Fibroblast of pulmonary artery (primary cell): ENCODE measurements around the gene LASP1NB.

Source experiments
- DNase-seq: peaks from one replicate; pipeline ENCODE4 v3.0.0-alpha.2; 2010; ENCODE audit warnings: low read depth
- H3K4me3 ChIP-seq: replicated peaks from 2 replicates; pipeline ENCODE4 v1.5.1; 2011; ENCODE audit warnings: low read depth, mild to moderate bottlenecking, control low read depth, low read length, moderate library complexity
- TF ChIP-seq, protein P1 (sequence below): IDR thresholded peaks from 2 replicates; pipeline ENCODE4 v1.5.1; 2011; ENCODE audit warnings: mild to moderate bottlenecking, control low read depth, low read length, inconsistent platforms; ENCODE audit errors: missing control alignments

LASP1NB gene

DNA sequence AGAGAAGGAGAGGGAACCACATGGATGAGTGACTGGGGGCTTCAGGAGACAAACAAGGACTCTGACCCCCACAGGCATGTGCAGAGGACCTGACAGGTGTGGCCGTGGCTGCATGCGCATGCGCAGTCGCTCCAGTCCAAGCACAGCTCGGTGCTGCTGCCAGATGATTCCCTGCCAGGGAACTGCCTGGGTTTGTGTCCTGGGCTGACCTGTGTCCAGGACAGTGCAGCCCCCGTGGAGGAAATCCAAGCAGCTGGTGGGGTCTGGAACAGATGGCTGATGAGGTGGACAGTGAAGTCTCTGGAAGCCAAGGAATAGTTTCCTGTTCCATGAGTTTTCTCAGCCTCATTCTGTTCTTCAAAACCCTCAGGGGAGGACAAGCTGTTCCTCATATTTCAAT, 28.2 kb upstream of the LASP1NB start:
- TF ChIP-seq, protein P1, sequence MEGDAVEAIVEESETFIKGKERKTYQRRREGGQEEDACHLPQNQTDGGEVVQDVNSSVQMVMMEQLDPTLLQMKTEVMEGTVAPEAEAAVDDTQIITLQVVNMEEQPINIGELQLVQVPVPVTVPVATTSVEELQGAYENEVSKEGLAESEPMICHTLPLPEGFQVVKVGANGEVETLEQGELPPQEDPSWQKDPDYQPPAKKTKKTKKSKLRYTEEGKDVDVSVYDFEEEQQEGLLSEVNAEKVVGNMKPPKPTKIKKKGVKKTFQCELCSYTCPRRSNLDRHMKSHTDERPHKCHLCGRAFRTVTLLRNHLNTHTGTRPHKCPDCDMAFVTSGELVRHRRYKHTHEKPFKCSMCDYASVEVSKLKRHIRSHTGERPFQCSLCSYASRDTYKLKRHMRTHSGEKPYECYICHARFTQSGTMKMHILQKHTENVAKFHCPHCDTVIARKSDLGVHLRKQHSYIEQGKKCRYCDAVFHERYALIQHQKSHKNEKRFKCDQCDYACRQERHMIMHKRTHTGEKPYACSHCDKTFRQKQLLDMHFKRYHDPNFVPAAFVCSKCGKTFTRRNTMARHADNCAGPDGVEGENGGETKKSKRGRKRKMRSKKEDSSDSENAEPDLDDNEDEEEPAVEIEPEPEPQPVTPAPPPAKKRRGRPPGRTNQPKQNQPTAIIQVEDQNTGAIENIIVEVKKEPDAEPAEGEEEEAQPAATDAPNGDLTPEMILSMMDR: no peak
- H3K4me3 ChIP-seq: no peak overlapping the region
- DNase-seq: peak; percentile 25

DNA sequence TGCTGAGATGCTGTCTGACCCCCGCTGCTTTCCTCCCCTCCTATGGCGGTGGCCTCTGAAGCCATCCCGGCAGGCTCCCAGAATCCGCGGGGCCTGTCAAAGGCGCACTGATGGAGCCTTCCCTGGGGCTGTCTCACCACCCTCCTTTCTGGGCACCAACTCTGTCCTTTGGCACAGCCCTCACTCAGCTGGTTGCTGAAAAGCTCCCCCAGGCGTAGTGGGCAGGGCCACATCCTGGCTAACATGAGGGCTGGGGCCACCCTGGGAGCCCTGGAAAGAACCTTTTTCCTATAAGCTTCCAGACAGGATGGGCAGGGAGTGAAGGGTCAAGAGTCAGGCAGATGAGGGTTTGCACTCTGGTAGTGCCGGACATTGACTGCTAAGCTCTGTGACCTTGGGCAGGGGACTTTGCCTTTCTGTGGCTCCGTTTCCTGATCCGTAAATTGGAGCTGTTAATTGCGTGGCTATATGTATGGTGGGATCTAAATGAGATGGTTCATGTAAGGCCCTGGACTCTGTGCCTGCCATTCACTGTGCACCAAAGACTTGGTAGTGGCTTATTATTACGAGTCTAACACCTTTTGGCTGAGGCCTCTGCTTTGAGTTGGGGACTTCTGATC, 27.6 kb upstream of the LASP1NB start:
- TF ChIP-seq, protein P1: no peak
- H3K4me3 ChIP-seq: no peak overlapping the region
- DNase-seq: no peak

DNA sequence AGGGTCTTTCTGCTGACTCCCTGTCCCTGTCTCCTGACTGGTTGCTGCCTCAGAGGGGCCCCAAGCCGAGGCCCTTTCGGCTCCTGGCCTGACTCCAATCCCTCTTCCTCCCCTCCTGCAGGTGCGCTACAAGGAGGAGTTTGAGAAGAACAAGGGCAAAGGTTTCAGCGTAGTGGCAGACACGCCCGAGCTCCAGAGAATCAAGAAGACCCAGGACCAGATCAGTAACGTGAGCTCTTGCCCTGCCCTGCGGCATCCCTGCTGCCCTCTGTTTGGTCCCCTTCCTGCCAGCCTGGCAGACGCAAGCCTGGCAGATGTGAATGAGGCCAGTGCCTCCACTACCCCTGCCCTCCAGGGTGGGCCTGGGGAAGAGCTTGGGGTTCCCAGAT, 27.1 kb upstream of the LASP1NB start:
- TF ChIP-seq, protein P1: no peak
- DNase-seq: no peak
- no peak overlapping the region for H3K4me3 ChIP-seq

DNA sequence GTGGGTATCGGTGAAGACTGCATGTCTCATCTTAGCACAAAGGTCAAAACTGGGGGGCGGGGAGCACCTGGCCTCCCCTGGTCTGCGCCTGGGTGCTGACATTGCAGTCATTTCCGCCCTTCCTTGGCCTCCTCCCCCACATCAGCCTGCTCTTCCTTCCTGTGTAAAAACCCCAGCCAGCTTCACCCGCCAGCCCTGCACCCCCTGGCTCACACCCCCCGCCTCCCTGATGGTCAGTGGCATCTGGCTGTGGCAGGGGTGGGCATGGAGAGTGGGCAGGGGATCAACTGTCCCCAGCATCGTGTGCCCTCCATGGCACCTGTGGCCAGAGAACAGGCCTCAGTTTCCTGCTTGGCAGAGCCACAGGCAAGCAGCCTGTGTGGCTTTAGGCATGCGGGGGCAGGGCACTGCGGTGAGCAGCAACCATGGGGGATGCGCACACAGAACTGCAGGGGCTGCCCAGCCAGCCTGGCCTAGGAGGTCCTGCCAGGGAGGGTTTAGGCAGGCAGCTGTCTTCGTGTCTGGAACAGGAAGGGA, 26.5 kb upstream of the LASP1NB start:
- DNase-seq: peak; percentile 31
- TF ChIP-seq, protein P1: no peak
- no peak overlapping the region for H3K4me3 ChIP-seq

DNA sequence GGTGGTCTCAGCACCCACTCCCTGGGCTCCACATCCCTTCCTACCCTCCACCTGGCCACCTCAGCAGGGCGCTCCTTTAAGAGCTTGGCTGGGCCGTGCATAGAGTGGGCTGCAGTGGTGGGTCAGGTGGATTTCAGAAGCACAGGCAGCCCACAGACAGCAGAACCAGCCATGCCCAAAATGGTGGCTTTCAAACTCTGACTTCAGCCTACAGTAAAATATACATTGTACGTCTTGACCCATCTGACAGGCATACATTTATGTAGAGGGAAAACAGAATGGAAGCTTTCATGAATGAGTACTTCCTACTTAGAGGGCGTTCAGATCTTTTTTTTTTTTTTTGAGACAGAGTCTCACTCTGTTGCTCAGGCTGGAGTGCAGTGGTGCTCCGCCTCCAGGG, 26.0 kb upstream of the LASP1NB start:
- H3K4me3 ChIP-seq: no peak overlapping the region
- no peak for DNase-seq
- TF ChIP-seq, protein P1: no peak

DNA sequence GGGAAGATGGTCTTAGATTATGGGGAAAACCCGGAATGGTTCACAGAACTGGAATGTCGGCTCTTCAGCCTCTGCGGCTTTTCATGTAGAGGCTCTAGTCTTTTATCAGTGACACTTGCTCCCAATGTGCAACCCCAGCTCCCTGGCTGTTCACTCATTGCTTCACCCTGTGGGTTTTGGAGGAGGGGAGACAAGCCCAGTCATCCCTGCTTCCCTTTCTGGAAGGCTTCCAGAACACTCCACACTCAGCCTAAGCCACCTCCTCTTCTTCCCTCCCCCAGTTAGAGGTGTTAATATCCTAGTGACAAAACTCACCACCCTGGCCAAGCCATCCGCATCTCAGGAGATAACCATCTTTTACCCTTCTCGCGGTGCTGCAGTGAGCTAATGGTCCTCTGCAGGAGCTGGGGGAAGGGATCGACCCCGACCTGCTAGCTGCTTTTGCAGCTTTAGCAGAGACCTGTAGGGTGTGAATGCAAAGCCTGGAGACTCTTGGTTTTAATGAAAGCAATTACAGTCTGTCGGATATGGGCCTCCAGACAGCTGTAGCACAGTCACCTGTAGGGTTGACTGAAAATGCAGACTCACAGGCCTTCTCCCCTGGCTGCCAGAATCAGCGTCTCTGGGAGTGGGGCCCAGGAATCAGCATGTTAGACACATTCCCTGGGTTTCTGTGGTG, 24.3 kb upstream of the LASP1NB start:
- DNase-seq: peak; percentile 96
- H3K4me3 ChIP-seq: no peak overlapping the region
- TF ChIP-seq, protein P1: no peak
